A549 (cell line): ENCODE data around the gene GNG14. TPM values are rescaled to one million over a fixed set of nuclear protein-coding genes. Genes with fewer than 3 reads are reported as not detected.

Source experiments
- ATAC-seq, 2 experiments: fragments of 200-7000 bp in 1 of 2; fragments of >200 bp in 1 of 2; cut with Nextera tagmentation in 1 of 2; cut with Tn5 transposase in 1 of 2; 3 replicates each; pipeline versions ENCODE4 v1.8.0 to v1.9.1; 2018 to 2020; ENCODE audit warnings: mild to moderate bottlenecking in 1 of 2, moderate library complexity in 1 of 2
- CTCF ChIA-PET: fragments of 300-600 bp; sonication (Branson Sonifier 250); formaldehyde crosslinking; extraction: SDS; loops from one replicate; lab custom pipeline; 2021; ENCODE audit warnings: antibody characterized with exemption, inconsistent platforms; lab: Yijun Ruan, JAX
- POLR2A ChIA-PET: fragments of 350-600 bp; formaldehyde crosslinking; extraction: SDS; loops from one replicate; lab custom pipeline; 2021; ENCODE audit warnings: antibody characterized with exemption, inconsistent platforms; lab: Yijun Ruan, JAX
- DNase-seq, 2 experiments: peaks; one replicate each; pipeline versions ENCODE4 v3.0.0 to v3.0.0-alpha.2; 2011 to 2016; ENCODE audit warnings: low read depth in 1 of 2, low spot score in 1 of 2
- FAIRE-seq: peaks from 2 replicates; lab custom pipeline; 2011; peaks lifted over from hg19 to GRCh38; lab: Jason Lieb, UNC
- H3K27ac ChIP-seq, 2 experiments: fragments of >200 bp; sonication (Bioruptor Twin); formaldehyde crosslinking; 3 replicates each; pipeline ENCODE4 v1.5.1; 2016 to 2017
- H3K4me1 ChIP-seq: fragments of >200 bp; sonication (Bioruptor Twin); formaldehyde crosslinking; 3 replicates; pipeline ENCODE4 v1.6.1; 2016
- H3K4me2 ChIP-seq: fragments of >200 bp; sonication (Bioruptor Twin); formaldehyde crosslinking; 3 replicates; pipeline ENCODE4 v1.6.1; 2016
- H3K4me3 ChIP-seq: fragments of >200 bp; sonication (Bioruptor Twin); formaldehyde crosslinking; 3 replicates; pipeline ENCODE4 v1.5.1; 2016
- H3K9me3 ChIP-seq: fragments of >200 bp; sonication (Bioruptor Twin); formaldehyde crosslinking; 3 replicates; pipeline ENCODE4 v1.6.1; 2016
- BHLHE40 ChIP-seq: IDR thresholded peaks from 2 replicates; pipeline ENCODE4 v1.6.1; 2012; ENCODE audit warnings: low read depth, low read length, inconsistent platforms
- CEBPB ChIP-seq, 2 experiments: fragments of >200 bp in 1 of 2; sonication (Bioruptor Twin) in 1 of 2; formaldehyde crosslinking in 1 of 2; IDR thresholded peaks; 2 replicates each; pipeline ENCODE4 v1.6.1; 2012 to 2016
- E2F6 ChIP-seq: IDR thresholded peaks from 2 replicates; pipeline ENCODE4 v1.6.1; 2012; ENCODE audit warnings: low read depth, borderline replicate concordance
- EHF ChIP-seq: fragments of 250-450 bp; sonication (Bioruptor Pico); IDR thresholded peaks from 2 replicates; pipeline ENCODE4 v1.5.0; 2020; ENCODE audit warnings: mild to moderate bottlenecking
- EHMT2 ChIP-seq: fragments of 200-600 bp; sonication (generic); IDR thresholded peaks from 2 replicates; pipeline ENCODE4 v1.6.1; 2016; ENCODE audit warnings: antibody characterized with exemption, low read depth, mild to moderate bottlenecking, moderate library complexity
- ELK1 ChIP-seq: fragments of 150-350 bp; IDR thresholded peaks from 2 replicates; pipeline ENCODE4 v1.6.1; 2014; ENCODE audit warnings: low read depth, mild to moderate bottlenecking, low read length
- EP300 ChIP-seq, 2 experiments: fragments of >200 bp; sonication (Bioruptor Twin); formaldehyde crosslinking; IDR thresholded peaks; 2 replicates in 1 of 2; 3 replicates in 1 of 2; pipeline ENCODE4 v1.6.1; 2016 to 2017
- FOSL2 ChIP-seq, 2 experiments: fragments of 450-650 bp in 1 of 2; fragments of >200 bp in 1 of 2; sonication (Bioruptor Twin) in 1 of 2; formaldehyde crosslinking; IDR thresholded peaks; 2 replicates each; pipeline versions ENCODE4 v1.5.0 to v1.6.1; 2016 to 2020; ENCODE audit warnings: mild to moderate bottlenecking in 1 of 2, moderate library complexity in 1 of 2
- HDAC2 ChIP-seq: fragments of 200-600 bp; sonication (generic); IDR thresholded peaks from 2 replicates; pipeline ENCODE4 v1.6.1; 2016
- HMGXB4 ChIP-seq: fragments of 250-450 bp; sonication (Bioruptor Pico); IDR thresholded peaks from 2 replicates; pipeline ENCODE4 v1.5.0; 2021; ENCODE audit warnings: mild to moderate bottlenecking, moderate library complexity, borderline replicate concordance
- JUN ChIP-seq, 2 experiments: fragments of >200 bp; sonication (Bioruptor Twin); formaldehyde crosslinking; IDR thresholded peaks; 2 replicates in 1 of 2; 3 replicates in 1 of 2; pipeline ENCODE4 v1.6.1; 2016 to 2017
- JUNB ChIP-seq: fragments of >200 bp; sonication (Bioruptor Twin); formaldehyde crosslinking; IDR thresholded peaks from 2 replicates; pipeline ENCODE4 v1.6.1; 2016
- KDM1A ChIP-seq: fragments of 200-600 bp; sonication (generic); IDR thresholded peaks from 2 replicates; pipeline ENCODE4 v1.6.1; 2016; ENCODE audit warnings: low read depth, mild to moderate bottlenecking
- MAFK ChIP-seq: fragments of 450-650 bp; IDR thresholded peaks from 2 replicates; pipeline ENCODE4 v1.6.1; 2014; ENCODE audit not compliant: partially characterized antibody
- MAZ ChIP-seq: fragments of 150-350 bp; IDR thresholded peaks from 2 replicates; pipeline ENCODE4 v1.6.1; 2014; ENCODE audit warnings: antibody characterized with exemption, low read depth, low read length, borderline replicate concordance
- NFE2L2 ChIP-seq: fragments of 150-350 bp; conservative IDR thresholded peaks from 2 replicates; pipeline ENCODE4 v1.6.1; 2014; ENCODE audit warnings: low read length
- NPAS2 ChIP-seq: fragments of 250-450 bp; sonication (Bioruptor Pico); IDR thresholded peaks from 2 replicates; pipeline ENCODE4 v1.8.0; 2022; ENCODE audit warnings: mild to moderate bottlenecking, moderate library complexity, borderline replicate concordance
- PHF8 ChIP-seq: fragments of 200-600 bp; sonication (generic); IDR thresholded peaks from 2 replicates; pipeline ENCODE4 v1.6.1; 2016; ENCODE audit warnings: low read depth, mild to moderate bottlenecking, antibody characterized with exemption, moderate library complexity, borderline replicate concordance
- SREBF2 ChIP-seq: fragments of 450-650 bp; IDR thresholded peaks from 2 replicates; pipeline ENCODE4 v1.6.1; 2014; ENCODE audit warnings: mild to moderate bottlenecking, moderate library complexity
- TFCP2L1 ChIP-seq: fragments of 250-450 bp; sonication (Bioruptor Pico); IDR thresholded peaks from 2 replicates; pipeline ENCODE4 v1.5.0; 2021; ENCODE audit warnings: mild to moderate bottlenecking
- ZC3H11A ChIP-seq: fragments of 450-650 bp; IDR thresholded peaks from 2 replicates; pipeline ENCODE4 v1.6.1; 2014; ENCODE audit warnings: antibody characterized with exemption, mild to moderate bottlenecking
- WGBS: methylation state at CpG from one replicate; pipeline ENCODE4 v1.1.6; 2017; ENCODE audit errors: missing lambda C conversion rate; 5-methylcytosine and 5-hydroxymethylcytosine counted together
- polyA plus RNA-seq, 4 experiments: library from polyadenylated mRNA; depleted of rRNA in 3 of 4; stranded (reverse); fragments of >200 nt; fragmentation: RNase III in 1 of 4; extraction: RNeasy Plus Mini Kit Qiagen cat#74134 plus additional on column Dnase treatment in 1 of 4; gene quantifications; 2 replicates in 3 of 4; 3 replicates in 1 of 4; pipeline ENCODE4 v1.2.3, GENCODE V29; 2011 to 2017
- TF ChIP-seq, protein P1 (sequence below): fragments of 450-650 bp; IDR thresholded peaks from 2 replicates; pipeline ENCODE4 v1.6.1; 2014; ENCODE audit warnings: antibody characterized with exemption
- TF ChIP-seq, protein P2 (sequence below): fragments of >200 bp; sonication (Bioruptor Twin); formaldehyde crosslinking; IDR thresholded peaks from 3 replicates; pipeline ENCODE4 v1.6.1; 2016

Gene GNG14
- polyA plus RNA-seq, 2 of the 4 experiments (the other 2 are of a cell fraction), result not detected

DNA sequence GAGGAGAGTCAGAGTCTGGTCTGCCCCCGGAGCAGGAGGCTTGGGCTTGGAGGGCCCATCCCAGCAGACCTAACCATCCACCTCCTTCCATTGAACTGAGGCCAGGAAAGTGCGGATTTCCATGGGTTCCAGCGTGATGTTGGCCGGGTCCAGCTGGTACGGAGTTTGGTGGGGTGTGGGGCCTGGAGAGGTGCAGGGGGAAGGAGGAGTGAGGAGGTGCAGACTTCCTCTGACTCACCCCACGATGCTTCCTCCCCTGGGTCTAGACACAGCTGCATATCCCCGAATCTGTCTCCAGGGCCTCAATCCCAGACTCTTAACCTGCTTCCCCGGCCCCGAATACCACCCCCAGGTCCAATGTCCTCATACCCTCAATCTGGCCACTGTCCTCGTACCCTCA lies 41.2 kb upstream of the GNG14 start (continued):
- TF ChIP-seq EHMT2, result no peak
- TF ChIP-seq, protein P1, sequence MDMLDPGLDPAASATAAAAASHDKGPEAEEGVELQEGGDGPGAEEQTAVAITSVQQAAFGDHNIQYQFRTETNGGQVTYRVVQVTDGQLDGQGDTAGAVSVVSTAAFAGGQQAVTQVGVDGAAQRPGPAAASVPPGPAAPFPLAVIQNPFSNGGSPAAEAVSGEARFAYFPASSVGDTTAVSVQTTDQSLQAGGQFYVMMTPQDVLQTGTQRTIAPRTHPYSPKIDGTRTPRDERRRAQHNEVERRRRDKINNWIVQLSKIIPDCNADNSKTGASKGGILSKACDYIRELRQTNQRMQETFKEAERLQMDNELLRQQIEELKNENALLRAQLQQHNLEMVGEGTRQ, result no peak

DNA sequence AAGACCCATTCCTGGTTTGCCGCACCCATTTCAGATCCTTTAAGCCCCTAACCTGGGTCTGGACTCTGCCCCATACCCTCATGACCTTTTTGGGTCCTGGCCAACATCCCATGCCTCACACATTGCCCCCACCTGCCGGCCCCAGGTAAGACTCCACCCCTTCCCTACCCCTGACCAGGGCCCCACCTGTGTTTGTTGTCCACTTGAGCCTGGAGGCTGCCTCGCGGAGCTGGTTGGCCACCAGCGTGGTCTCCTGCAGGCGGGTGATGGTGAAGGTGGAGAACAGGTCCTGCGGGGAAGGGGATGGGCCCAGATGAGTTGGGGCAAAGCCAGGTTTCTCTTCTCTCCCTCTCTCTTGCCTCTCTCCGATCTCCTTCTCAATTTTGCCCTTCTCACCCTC lies 40.8 kb upstream of the GNG14 start:
- WGBS, result 74% methylated on average over 8 of the region's 8 CpGs
- no peak for ATAC-seq
- POLR2A ChIA-PET, result no interaction called here
- Histone ChIP-seq H3K4me1 (no peaks in the 10 kb centered on the region), H3K27ac (no peak overlapping the region), H3K4me2 (no peak overlapping the region), H3K4me3 (no peak overlapping the region), H3K9me3 (peaks cover 5% of the 10 kb centered on the region; the same call in 1 of the 3 replicates)
- CTCF ChIA-PET, result no interaction called here
- DNase-seq, result no peak
- no peak for FAIRE-seq
- no peak for TF ChIP-seq CEBPB (IDR thresholded peaks at IDR 0.05)

- 29% methylated on average over 12 of the region's 31 CpGs for WGBS
- ATAC-seq (peak; percentile 26 to 62; a peak in 3 of 6 replicates), DNase-seq (no peak), FAIRE-seq (no peak)
- H3K4me2 ChIP-seq, result no peak overlapping the region
- no peak for TF ChIP-seq EHF (CRISPR knock-in tag)
- no peak for TF ChIP-seq FOSL2 (IDR thresholded peaks at IDR 0.05)
- no peak for TF ChIP-seq FOSL2 (CRISPR knock-in tag; IDR thresholded peaks at IDR 0.05)
- TF ChIP-seq SREBF2, result no peak
- TF ChIP-seq HMGXB4 (CRISPR knock-in tag), result no peak
- TF ChIP-seq, protein P2, sequence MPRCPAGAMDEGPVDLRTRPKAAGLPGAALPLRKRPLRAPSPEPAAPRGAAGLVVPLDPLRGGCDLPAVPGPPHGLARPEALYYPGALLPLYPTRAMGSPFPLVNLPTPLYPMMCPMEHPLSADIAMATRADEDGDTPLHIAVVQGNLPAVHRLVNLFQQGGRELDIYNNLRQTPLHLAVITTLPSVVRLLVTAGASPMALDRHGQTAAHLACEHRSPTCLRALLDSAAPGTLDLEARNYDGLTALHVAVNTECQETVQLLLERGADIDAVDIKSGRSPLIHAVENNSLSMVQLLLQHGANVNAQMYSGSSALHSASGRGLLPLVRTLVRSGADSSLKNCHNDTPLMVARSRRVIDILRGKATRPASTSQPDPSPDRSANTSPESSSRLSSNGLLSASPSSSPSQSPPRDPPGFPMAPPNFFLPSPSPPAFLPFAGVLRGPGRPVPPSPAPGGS, result no peak
- no peak for TF ChIP-seq HDAC2
- no peak for TF ChIP-seq KDM1A
- TF ChIP-seq MAFK, result no peak
- TF ChIP-seq E2F6, result no peak
- no peak for TF ChIP-seq JUNB
- TF ChIP-seq MAZ, result no peak
- TF ChIP-seq ELK1, result no peak
- TF ChIP-seq NFE2L2, result no peak
- TF ChIP-seq NPAS2 (CRISPR knock-in tag), result no peak
- no peak for TF ChIP-seq EP300 (IDR thresholded peaks at IDR 0.05)
- no peak for TF ChIP-seq PHF8
- no peak for TF ChIP-seq TFCP2L1
- TF ChIP-seq ZC3H11A, result no peak
- TF ChIP-seq BHLHE40, result no peak
- no peak for TF ChIP-seq JUN (IDR thresholded peaks at IDR 0.05)
- no peak overlapping the region for H3K27ac ChIP-seq
- POLR2A ChIA-PET, result no interaction called here
- H3K9me3 ChIP-seq, result peaks cover 5% of the 10 kb centered on the region; the same call in 1 of the 3 replicates
- CTCF ChIA-PET, result no interaction called here
- H3K4me3 ChIP-seq, result no peak overlapping the region
- no peaks in the 10 kb centered on the region for H3K4me1 ChIP-seq
Measured at GRCh38 chr19:12647490-12648071, 40.2 kb upstream of the GNG14 start.
